Ecto neural progenitor cell (in vitro differentiated cells): ENCODE data around the gene GPR35.
"Not testable (repeated sequence)": the region's sequence is repeated elsewhere in the genome, so short reads cannot be mapped to it uniquely, and the experiment has no call there.

Experiments used
- DNase-seq: peaks from one replicate; pipeline ENCODE4 v3.0.0-alpha.2; 2018; ENCODE audit warnings: low spot score

GPR35 gene

DNA sequence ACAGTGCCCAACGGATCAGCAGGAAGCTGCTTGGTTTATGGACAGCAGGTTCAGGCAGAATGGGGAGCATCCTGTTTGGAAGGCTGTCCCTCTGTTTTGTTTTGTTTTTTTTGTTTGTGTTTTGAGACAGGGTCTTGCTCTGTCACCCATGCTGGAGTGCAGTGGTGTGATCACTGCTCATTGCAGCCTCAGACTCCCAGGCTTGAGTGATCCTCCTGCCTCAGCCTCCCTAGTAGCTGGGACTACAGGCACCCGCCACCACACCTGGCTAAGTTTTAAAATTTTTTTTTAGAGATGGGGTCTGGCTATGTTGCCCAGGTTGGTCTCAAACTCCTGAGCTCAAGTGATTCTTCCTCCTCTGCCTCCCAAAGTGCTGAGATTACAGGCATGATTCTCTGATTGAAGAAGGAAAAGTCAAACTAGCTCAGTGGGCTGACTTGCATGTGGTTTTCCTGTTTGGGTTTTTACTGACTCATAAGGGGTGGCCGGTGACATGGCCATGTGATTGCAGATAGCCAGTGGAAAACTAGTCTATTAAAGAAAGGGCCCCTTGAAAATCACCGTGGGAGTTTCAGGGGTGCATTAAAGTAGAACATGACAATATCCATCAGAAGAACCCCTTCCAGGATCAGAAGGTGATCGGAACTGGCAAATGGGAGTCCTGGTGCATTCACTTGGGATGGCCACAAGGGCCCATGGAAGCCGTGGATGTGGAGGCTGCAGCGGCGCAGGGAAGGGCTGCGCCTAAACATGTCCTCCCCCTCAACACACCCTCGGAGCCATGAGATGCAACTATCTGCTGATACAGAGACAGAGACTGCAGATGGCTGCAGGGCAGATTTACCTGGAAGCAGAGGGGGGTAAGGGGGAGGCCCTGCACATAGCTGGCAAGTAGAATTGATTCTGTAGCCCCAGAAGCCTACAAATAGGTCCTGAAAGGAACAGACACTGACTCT, 30.9 kb downstream of the GPR35 start:
- peak; percentile 36 for DNase-seq

DNA sequence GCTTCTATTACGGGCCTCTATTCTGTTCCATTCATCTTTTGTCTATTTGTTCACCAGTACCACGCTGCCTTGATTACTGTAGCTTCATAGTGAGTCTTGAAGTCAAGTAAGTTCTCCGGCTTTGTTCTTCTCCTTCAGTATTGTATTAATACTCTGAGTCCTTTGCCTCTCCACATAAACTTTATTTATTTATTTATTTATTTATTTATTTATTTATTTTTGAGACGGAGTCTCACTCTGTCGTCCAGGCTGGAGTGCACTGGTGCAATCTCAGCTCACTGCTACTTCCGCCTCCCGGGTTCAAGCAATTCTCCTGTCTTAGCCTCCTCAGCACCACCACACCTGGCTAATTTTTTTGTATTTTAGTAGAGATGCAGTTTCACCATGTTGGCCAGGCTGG, 34.6 kb downstream of the GPR35 start:
- DNase-seq, result not testable (repeated sequence)

DNA sequence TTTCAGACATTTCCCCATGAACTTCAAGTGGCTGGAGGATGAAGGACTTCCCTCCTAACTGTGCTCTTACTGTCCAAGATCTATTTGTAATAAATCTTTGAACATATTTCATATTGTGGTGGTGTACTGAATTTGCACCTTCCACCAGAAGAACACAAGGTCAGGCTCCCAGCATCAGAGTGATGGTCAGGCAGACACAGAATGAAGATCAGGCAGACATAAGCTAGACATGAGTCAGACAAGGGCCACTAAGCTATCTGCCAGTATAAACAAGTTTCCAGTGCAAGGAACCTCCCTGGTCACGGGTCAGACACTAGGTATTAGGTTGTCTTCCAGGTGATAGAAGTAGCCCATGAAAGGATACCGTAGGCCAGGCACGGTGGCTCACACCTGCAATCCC, 37.4 kb downstream of the GPR35 start:
- DNase-seq, result peak; percentile 3

DNA sequence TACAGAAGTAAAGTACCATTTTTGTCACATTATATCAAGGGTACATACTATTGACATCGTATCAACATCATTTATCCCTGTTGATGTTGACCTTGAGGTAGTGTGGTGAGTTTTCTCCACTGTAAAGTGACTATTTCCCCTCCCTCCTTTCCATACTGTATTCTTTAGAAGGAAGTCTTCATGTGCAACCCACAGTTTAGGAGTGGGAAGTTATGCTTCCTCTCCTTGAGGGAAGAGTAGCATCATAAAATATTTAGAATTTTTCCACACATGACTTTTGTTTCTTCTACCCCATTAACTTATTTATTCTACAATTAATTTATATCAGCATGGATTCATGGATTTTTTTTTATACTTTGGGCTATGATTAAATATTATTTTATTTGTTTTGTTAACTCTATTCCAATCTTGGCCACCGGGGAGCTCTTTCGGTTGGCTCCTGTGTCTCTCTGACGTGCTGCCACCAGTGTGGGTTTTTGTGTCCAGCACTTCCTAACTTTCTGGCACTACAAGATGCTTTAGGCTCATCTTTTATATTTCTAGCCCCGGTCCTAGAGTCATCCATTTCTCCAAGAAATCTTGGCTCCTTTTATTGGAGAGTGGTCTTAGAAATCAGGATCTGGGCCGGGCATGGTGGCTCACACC, 38.4 kb downstream of the GPR35 start:
- peak; percentile 7 for DNase-seq

DNA sequence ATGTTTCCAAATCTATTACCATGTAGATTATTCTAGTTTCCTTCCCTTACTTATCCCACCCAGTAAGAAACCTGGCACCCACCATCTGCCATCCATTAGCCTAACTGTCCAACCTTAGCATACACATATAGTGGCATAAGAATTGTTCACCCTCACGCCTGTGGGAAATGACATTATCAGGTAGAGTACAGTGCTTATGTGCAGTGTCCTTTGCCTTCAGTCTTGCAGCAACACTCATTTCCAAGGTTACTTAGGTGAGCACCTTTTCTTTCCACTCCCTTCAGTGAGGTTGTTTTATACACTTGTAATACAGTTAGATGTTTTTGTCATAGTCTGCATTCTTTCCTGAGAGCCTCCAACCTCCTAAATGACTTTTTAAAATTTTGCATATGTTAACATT, 39.3 kb downstream of the GPR35 start:
- DNase-seq, result no peak

DNA sequence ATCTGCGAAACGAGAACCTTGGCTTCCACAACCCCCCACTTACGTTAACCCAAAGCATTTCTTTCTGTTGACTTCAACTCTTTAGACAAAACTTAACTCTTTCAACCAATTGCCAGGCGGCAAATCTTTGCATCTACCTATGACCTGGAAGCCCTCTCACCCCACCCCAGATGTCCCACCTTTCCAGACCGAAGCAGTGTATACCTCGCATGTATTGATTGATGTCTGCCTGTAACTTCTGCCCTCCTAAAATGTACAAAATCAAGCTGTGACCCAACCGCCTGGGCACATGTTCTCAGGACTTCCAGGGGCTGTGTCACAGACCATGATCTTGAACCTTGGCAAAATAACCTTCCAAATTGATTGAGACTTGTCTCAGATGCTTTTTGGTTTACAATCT, 45.1 kb downstream of the GPR35 start:
- no peak for DNase-seq

DNA sequence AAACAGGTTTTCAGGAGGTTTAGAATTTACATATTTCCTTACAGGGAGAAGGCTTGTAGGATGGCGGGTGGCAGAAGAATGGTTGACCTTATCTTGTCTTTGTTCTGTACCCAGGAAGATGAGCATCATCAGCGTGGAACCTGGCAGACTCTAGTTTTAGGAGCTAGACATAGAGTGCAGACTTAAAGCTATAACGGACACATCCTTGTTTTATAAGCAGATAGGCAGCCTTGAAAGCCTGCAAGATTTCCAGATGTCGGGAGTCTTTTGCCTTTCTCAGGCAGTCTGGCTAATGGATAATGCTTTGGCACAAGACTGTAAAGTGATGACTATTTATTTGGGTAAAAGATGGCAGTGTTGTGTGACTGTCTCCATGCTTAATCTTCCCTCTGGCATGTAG, 45.7 kb downstream of the GPR35 start:
- DNase-seq, result no peak

DNA sequence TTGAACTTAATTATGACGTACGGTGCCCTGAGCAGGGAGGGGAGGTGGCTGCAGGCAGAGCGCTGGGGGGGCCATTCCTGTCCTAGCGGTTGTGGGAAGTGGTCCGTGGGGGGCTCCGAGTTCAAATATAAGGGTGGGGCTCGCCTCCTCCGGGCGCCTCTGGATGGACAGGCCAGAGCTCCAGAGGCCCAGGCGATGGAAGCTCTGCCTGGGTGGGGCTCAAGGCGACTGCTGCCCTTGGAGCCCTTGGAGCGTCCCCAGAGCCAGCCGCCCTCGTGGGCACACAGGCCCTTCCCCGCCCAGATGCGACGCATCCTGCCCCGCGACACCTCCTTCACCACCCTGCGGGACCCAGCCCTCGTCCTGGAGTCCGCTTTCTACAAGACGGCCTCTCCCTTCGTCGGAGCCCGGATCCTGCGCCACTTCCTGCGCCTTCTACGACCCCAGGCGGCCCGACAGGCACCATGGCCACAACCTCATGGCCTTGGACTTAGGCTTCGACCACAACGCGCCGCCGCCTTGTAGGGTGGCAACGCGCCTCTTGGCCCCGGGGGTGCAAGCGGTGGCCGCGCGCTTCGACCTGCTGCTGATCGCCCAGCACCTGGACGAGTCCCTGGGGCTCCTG, 46.9 kb downstream of the GPR35 start:
- DNase-seq, result no peak

DNA sequence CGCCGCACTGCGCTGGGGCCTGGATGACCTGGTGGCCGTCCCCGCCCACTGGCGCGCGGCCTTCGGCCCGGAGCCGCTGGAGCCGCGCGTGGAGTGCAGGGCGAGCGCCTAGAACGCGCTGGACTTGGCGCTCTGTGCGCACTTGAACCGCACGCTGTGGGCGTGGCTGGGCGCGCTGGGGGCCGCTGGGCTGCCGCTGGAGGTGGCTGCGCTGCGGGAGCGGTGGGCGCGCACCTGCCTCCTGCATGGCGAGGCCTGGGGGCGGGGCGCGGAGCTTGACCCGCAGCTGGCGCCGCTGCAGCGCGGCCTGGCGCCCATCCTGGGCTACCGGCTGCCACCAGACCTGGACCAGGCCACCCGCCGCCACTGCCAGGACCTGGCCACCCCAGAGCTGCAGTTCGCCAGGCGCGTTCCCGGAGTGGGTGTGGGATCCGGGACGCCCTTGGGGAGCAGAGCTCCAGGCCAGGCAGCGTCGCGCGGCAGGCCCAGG, 47.5 kb downstream of the GPR35 start:
- DNase-seq, result no peak

DNA sequence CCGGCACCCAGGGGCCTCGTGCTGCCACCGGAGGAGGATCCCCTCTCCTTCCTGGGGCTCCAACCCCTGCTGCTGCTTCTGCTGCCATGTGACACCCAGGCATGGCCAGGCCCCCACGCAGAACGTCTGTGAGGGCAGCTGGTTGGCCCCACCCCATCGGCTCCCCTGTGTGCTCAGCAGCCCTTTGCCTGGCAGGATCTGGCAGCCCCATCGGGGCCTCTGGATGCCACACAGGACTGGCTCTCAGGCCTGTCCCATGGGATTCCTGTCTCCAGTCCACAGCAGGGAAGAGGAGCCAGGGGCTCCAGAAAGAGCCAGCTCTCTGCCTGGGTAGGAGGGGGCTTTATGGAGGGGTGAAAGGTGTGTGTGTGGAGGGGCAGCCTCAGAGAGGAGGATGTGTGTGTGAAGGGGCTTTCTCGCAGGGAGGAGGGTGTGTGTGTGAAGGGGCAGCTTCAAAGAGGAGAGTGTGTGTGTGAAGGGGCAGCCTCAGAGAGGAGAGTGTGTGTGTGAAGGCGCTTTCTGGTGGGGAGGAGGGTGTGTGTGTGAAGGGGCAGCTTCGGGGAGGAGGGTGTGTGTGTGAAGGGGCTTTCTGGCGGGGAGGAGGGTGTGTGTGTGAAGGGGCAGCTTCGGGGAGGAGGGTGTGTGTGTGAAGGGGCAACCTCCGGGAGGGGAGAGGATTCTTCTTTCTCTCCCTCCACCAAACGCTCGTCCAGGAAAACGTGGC, 49.3 kb downstream of the GPR35 start:
- not testable (repeated sequence) for DNase-seq

DNA sequence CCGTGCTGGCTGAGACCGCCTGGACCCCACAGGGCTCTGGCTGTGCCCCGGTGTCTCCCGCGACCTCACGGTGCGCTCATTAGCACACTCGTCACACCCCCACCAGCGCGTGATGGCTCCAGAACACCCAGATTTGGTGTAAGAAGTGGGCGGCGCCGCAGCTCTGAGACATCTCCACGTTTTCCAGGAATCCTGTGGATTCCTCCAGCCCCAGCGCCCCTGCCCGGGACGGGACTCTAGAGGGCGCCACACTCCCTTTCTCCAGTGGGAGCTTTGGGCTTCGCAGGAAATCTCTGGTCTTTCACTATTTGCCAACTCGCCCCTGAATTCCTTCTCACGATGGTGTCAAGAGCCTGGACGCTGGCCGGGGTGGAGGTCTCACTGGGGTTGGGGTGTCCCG, 50.1 kb downstream of the GPR35 start:
- not testable (repeated sequence) for DNase-seq

DNA sequence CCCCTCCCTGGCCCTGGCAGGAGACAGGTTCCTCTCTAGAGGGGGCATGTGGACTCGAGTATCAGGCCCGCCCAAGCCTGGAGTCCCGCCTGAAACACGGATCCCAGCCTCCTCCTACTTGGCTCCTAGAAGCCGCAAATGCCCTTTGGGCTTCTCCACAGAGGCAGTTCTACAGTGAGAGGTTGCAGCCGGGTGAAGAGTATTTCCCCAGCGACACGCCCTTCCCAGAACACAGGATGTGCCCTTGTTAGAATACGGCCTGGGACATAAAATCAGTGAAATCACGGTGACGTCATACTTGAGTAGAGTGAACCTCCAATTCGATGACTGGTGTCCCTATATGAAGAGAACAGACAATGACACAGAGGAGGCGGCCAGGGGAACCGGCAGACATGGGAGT, 52.8 kb downstream of the GPR35 start:
- DNase-seq, result not testable (repeated sequence)

DNA sequence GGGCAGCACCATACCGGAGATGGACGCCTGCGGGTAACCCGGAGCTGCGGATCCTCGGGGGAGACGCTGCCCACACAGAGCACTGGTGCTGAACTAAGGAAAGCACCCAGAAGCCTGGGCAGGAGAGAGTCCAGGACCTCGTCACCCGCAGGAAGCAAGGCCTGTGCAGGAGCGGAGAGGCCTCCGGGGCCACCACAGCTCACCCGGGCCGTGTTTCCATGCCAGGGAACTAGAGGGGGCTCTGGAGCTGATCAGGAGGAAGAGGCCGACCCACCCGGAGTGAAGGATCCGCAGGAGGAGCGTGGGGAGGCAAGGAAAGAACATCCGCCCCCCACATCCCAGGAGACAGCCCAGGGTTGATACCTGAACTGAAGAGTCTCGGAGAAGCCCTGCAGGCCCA, 53.6 kb downstream of the GPR35 start:
- not testable (repeated sequence) for DNase-seq

DNA sequence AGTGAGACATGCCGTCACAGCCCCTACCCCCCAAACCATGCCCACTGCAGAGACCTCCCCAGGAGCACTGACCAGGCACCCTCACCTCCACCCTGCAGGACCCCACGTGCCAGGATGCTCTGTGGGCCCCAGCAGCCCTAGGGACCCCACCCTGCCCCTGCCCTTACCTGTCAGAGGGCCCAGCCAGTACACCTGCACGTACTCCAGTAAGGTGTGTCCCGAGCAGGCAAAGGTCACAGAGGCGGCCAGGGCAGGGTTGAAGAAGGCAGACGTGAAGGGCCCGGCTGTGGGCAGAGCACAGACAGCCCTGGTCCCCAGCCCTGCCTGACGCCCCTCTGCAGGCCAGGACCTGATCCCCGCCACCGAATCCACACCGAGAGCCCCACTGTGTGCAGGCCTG, 54.9 kb downstream of the GPR35 start:
- DNase-seq, result not testable (repeated sequence)
